ENCODE data around the gene PIEZO1.
"Not testable (repeated sequence)": the region's sequence is repeated elsewhere in the genome, so short reads cannot be mapped to it uniquely, and the experiment has no call there.

The PIEZO1 gene

GRCh38 chr16:88681709-88682451 lies 103.1 kb downstream of the PIEZO1 start:
- peak overlapping the region; percentile 54 for H3K4me3 Mint-ChIP-seq
- no peaks in the 10 kb centered on the region for H3K27me3 Mint-ChIP-seq
- no peaks in the 10 kb centered on the region for H3K36me3 Mint-ChIP-seq (ENCODE audit: low read depth)
- peak overlapping the region; percentile 89 for H3K27ac Mint-ChIP-seq
- H3K9me3 Mint-ChIP-seq: no peaks in the 10 kb centered on the region
- peaks cover 33% of the 10 kb centered on the region for H3K4me1 Mint-ChIP-seq (ENCODE audit: low read depth)

- Mint-ChIP-seq H3K4me1 (ENCODE audit: low read depth) (peaks cover 33% of the 10 kb centered on the region), H3K27ac (peak overlapping the region; percentile 89), H3K36me3 (ENCODE audit: low read depth) (no peaks in the 10 kb centered on the region), H3K4me3 (peak overlapping the region; percentile 54), H3K27me3 (no peaks in the 10 kb centered on the region), H3K9me3 (no peaks in the 10 kb centered on the region)
Observed at GRCh38 chr16:88681084-88681680, 103.8 kb downstream of the PIEZO1 start.

- no peaks in the 10 kb centered on the region for H3K27me3 Mint-ChIP-seq
- H3K9me3 Mint-ChIP-seq: no peaks in the 10 kb centered on the region
- H3K4me3 Mint-ChIP-seq: no peak overlapping the region
- peaks cover 33% of the 10 kb centered on the region for H3K4me1 Mint-ChIP-seq (ENCODE audit: low read depth)
- H3K36me3 Mint-ChIP-seq (ENCODE audit: low read depth): no peaks in the 10 kb centered on the region
- peak overlapping the region; percentile 67 for H3K27ac Mint-ChIP-seq
Observed at GRCh38 chr16:88680554-88681083, 104.4 kb downstream of the PIEZO1 start.

GRCh38 chr16:88678224-88678979 lies 106.6 kb downstream of the PIEZO1 start:
- no peak overlapping the region for H3K27ac Mint-ChIP-seq
- H3K4me3 Mint-ChIP-seq: no peak overlapping the region
- H3K9me3 Mint-ChIP-seq: no peaks in the 10 kb centered on the region
- peaks cover 19% of the 10 kb centered on the region for H3K4me1 Mint-ChIP-seq (ENCODE audit: low read depth)
- no peaks in the 10 kb centered on the region for H3K36me3 Mint-ChIP-seq (ENCODE audit: low read depth)
- H3K27me3 Mint-ChIP-seq: no peaks in the 10 kb centered on the region

- no peaks in the 10 kb centered on the region for H3K27me3 Mint-ChIP-seq
- H3K4me3 Mint-ChIP-seq: no peak overlapping the region
- no peaks in the 10 kb centered on the region for H3K9me3 Mint-ChIP-seq
- H3K27ac Mint-ChIP-seq: no peak overlapping the region
- peaks cover 19% of the 10 kb centered on the region for H3K4me1 Mint-ChIP-seq (ENCODE audit: low read depth)
- no peaks in the 10 kb centered on the region for H3K36me3 Mint-ChIP-seq (ENCODE audit: low read depth)
Observed at GRCh38 chr16:88677721-88678120, 107.3 kb downstream of the PIEZO1 start.

GRCh38 chr16:88676502-88677242 lies 108.3 kb downstream of the PIEZO1 start:
- Mint-ChIP-seq H3K9me3 (no peaks in the 10 kb centered on the region), H3K27me3 (no peaks in the 10 kb centered on the region), H3K36me3 (ENCODE audit: low read depth) (no peaks in the 10 kb centered on the region), H3K4me1 (ENCODE audit: low read depth) (peaks cover 9% of the 10 kb centered on the region), H3K27ac (no peak overlapping the region), H3K4me3 (no peak overlapping the region)

- Mint-ChIP-seq H3K9me3 (no peaks in the 10 kb centered on the region), H3K27me3 (no peaks in the 10 kb centered on the region), H3K36me3 (ENCODE audit: low read depth) (no peaks in the 10 kb centered on the region), H3K4me1 (ENCODE audit: low read depth) (no peaks in the 10 kb centered on the region), H3K27ac (no peak overlapping the region), H3K4me3 (no peak overlapping the region)
Observed at GRCh38 chr16:88673716-88674379, 111.2 kb downstream of the PIEZO1 start.

GRCh38 chr16:88672776-88673175 lies 112.2 kb downstream of the PIEZO1 start:
- Mint-ChIP-seq H3K36me3 (ENCODE audit: low read depth) (peaks cover 4% of the 10 kb centered on the region), H3K27me3 (no peaks in the 10 kb centered on the region), H3K9me3 (no peaks in the 10 kb centered on the region), H3K4me1 (ENCODE audit: low read depth) (no peaks in the 10 kb centered on the region), H3K27ac (no peak overlapping the region), H3K4me3 (no peak overlapping the region)

GRCh38 chr16:88671806-88672205 lies 113.2 kb downstream of the PIEZO1 start:
- H3K4me3 Mint-ChIP-seq: no peak overlapping the region
- no peaks in the 10 kb centered on the region for H3K9me3 Mint-ChIP-seq
- no peak overlapping the region for H3K27ac Mint-ChIP-seq
- peaks cover 4% of the 10 kb centered on the region for H3K36me3 Mint-ChIP-seq (ENCODE audit: low read depth)
- no peaks in the 10 kb centered on the region for H3K4me1 Mint-ChIP-seq (ENCODE audit: low read depth)
- no peaks in the 10 kb centered on the region for H3K27me3 Mint-ChIP-seq

- H3K27ac Mint-ChIP-seq: no peak overlapping the region
- H3K4me3 Mint-ChIP-seq: no peak overlapping the region
- H3K9me3 Mint-ChIP-seq: no peaks in the 10 kb centered on the region
- H3K36me3 Mint-ChIP-seq (ENCODE audit: low read depth): peaks cover 4% of the 10 kb centered on the region
- H3K4me1 Mint-ChIP-seq (ENCODE audit: low read depth): peaks cover 1% of the 10 kb centered on the region
- no peaks in the 10 kb centered on the region for H3K27me3 Mint-ChIP-seq
Observed at GRCh38 chr16:88669980-88670379, 115.0 kb downstream of the PIEZO1 start.

GRCh38 chr16:88669493-88669892 lies 115.5 kb downstream of the PIEZO1 start:
- H3K4me1 Mint-ChIP-seq (ENCODE audit: low read depth); H3K36me3 Mint-ChIP-seq (ENCODE audit: low read depth); H3K9me3 Mint-ChIP-seq; H3K4me3 Mint-ChIP-seq; H3K27ac Mint-ChIP-seq; H3K27me3 Mint-ChIP-seq: not testable (repeated sequence)

- Mint-ChIP-seq H3K9me3 (no peaks in the 10 kb centered on the region), H3K36me3 (ENCODE audit: low read depth) (peaks cover 4% of the 10 kb centered on the region), H3K4me3 (no peak overlapping the region), H3K4me1 (ENCODE audit: low read depth) (peaks cover 7% of the 10 kb centered on the region), H3K27me3 (no peaks in the 10 kb centered on the region), H3K27ac (no peak overlapping the region)
Observed at GRCh38 chr16:88667461-88667860, 117.6 kb downstream of the PIEZO1 start.

GRCh38 chr16:88665570-88665969 lies 119.5 kb downstream of the PIEZO1 start:
- H3K4me1 Mint-ChIP-seq (ENCODE audit: low read depth): peaks cover 21% of the 10 kb centered on the region
- H3K36me3 Mint-ChIP-seq (ENCODE audit: low read depth): peaks cover 4% of the 10 kb centered on the region
- no peak overlapping the region for H3K4me3 Mint-ChIP-seq
- no peak overlapping the region for H3K27ac Mint-ChIP-seq
- no peaks in the 10 kb centered on the region for H3K9me3 Mint-ChIP-seq
- no peaks in the 10 kb centered on the region for H3K27me3 Mint-ChIP-seq
